Measurements from ENCODE around the gene PCCA.

Gene PCCA

DNA sequence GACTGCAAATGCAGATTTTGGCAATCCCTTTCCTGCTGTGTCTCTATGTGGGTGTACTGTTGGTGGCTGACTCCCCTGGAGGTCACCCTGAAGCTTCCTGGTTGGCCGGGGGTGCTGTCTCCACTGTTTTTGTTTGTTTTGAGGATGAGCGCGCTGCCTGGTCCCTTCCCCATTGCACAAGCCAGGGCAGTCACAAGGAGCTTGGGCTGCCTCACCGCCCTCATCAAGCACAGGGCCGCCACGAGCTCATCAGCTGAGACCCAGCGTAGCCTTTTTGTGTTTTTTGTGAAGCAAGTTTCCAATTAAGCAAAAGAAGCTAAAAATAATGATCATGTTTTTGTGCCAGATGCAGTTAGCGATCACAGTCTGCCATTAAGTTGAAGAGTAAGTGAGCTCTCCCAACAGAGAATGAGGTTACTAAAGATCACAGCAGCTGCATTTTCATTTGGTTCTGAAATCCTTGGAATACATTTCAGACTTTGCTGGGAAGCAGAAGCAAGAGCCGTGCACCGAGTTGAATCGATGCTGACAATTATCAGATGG is 441.8 kb downstream of the PCCA start:
- no peak overlapping the region for H3K4me3 ChIP-seq
- no peak overlapping the region for H3K27ac ChIP-seq
- peak; percentile 38 for DNase-seq (ENCODE audit: low spot score)
- TF ChIP-seq, protein P1, sequence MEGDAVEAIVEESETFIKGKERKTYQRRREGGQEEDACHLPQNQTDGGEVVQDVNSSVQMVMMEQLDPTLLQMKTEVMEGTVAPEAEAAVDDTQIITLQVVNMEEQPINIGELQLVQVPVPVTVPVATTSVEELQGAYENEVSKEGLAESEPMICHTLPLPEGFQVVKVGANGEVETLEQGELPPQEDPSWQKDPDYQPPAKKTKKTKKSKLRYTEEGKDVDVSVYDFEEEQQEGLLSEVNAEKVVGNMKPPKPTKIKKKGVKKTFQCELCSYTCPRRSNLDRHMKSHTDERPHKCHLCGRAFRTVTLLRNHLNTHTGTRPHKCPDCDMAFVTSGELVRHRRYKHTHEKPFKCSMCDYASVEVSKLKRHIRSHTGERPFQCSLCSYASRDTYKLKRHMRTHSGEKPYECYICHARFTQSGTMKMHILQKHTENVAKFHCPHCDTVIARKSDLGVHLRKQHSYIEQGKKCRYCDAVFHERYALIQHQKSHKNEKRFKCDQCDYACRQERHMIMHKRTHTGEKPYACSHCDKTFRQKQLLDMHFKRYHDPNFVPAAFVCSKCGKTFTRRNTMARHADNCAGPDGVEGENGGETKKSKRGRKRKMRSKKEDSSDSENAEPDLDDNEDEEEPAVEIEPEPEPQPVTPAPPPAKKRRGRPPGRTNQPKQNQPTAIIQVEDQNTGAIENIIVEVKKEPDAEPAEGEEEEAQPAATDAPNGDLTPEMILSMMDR (IDR thresholded peaks at IDR 0.05): no peak

DNA sequence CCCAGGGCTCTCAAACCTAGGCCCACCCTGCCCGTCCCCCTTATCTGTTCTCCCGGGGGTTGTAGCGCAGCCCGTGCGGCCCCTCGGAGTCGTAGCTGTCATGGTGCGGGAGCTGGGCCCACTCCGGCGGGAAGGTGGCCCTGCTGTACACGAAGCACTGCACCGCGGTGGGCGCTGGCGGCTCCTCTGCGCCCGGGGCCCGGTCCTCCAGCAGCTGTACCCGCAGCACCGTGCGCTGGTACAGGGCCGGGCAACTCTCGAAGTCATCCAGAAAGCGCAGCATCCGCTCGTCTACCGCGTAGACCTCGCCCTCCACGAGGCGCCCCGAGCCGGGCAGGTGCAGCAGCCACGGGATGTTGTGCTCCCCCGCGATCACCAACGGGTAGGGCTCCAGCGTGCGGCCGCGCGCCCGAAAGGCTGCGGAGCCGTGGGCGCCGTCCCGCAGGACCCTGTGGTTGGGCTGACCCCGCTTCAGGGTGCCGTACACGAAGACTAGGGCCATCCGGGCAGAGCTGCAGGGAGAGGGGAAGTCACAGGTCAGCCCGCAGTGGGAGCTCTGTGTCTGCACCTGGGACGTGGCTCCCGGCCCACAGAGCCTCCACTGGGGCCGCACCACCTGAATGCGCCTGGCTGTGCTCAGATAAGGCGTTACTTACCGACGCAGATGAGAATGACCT is 443.3 kb downstream of the PCCA start:
- H3K27ac ChIP-seq: no peak overlapping the region
- DNase-seq (ENCODE audit: low spot score): peak; percentile 56
- H3K4me3 ChIP-seq: no peak overlapping the region
- TF ChIP-seq, protein P1 (IDR thresholded peaks at IDR 0.05): no peak

DNA sequence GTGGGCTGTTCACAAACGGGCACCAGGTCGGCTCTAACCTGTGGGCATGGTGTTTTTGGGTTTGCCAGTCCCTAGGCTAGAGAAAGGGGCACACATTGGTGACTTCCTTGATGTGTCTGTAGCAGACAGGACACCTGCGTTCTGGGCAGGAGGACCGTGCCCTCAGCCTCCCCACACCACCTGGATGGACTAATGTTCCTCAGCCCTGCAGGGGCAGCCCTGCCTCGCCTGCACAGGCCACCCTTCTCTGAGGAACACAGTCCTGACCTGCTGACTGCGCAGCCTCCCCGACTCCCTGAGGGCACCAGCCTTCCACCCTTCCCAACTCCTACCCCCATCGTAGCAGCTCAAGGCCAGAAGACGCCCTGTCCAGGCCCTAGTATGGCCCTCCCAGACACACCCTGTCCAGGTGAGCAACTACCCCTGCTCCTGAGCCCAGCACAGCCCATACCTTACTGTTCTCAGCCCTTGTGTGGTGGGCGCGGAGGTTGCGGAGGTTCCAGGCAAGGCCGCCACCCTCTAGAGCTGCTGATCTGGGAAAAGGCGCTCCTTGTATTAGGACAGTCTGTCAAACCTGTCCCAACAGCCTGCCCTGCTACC is 444.0 kb downstream of the PCCA start:
- no peak overlapping the region for H3K27ac ChIP-seq
- no peak overlapping the region for H3K4me3 ChIP-seq
- peak; percentile 46 for DNase-seq (ENCODE audit: low spot score)
- TF ChIP-seq, protein P1 (IDR thresholded peaks at IDR 0.05): no peak

DNA sequence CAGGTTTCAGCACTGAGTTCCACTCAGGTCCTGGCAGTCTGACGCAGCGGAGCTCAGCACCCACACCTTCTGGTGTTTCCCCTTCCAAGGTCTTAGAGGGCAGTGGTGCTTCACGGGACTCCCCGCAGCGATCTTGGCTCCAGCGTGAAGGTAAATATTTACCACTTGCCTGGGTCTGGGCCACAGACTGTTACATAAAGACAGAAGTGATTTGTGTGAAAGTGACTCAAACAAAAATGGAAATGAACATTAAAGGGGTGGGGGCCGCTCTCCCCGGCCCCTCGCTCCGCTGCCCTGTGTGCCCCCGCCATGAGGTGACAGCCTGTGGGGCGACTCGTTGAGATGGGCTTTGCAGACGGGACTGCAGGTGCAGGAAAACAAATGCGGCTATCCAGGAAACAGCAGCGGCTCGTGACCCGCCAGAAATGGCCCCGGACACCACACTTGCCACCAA is 444.7 kb downstream of the PCCA start:
- no peak overlapping the region for H3K27ac ChIP-seq
- no peak overlapping the region for H3K4me3 ChIP-seq
- TF ChIP-seq, protein P1 (IDR thresholded peaks at IDR 0.05): no peak
- DNase-seq (ENCODE audit: low spot score): peak; percentile 46

DNA sequence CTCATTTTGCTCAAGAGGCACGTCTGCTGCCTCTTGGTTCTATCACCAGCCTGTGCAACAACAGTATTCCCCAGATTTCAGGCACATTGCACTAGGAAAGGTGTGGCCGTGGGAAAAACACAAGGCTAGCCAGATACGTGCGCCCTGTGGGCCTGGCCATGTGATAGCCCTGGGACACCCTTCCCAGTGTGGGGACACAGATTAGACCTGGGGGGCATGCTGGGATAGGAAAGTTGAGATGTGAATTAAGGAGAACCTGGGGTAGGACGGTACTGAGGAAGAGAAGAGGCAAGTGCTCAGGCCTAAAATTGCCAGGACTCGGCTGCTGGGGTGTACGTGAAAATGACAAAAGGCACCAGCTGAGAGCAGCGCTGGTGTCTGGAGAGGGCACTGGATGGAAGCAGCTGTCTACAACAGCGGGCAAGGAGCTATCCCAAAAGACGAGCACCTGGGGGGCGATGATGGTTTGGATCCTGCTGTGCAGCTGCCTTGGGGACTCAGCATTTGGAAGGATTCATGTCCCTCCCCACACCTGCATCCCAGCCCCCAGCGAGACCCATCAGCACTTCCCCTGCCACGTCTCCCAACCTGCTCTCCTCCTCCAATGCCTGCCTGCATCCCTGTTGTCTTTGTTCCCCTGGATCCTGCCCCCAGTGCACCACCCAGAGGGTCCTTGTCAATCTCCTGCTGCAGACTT is 445.4 kb downstream of the PCCA start:
- DNase-seq (ENCODE audit: low spot score): peak; percentile 68
- TF ChIP-seq, protein P1 (IDR thresholded peaks at IDR 0.05): no peak
- H3K4me3 ChIP-seq: no peak overlapping the region
- no peak overlapping the region for H3K27ac ChIP-seq

DNA sequence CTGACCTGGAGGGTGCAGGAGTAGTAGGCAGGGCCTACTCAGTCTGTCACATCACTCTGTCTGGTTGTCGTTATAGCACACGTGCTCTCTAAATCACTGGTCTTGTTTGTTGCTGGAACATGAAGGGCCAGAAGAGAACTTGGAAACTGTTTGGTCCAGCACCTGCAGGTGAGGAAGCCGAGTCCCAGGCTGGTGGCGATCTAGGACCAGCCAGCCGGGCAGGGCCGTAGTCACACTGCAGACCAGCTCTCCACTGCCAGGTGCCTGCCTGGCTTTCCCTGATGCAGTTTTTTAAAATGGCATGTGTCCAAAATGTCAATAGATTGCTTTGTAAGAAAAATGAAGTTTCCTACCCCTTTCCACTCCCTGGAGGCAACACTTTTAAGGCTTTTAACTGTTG is 446.0 kb downstream of the PCCA start:
- no peak for DNase-seq (ENCODE audit: low spot score)
- H3K4me3 ChIP-seq: no peak overlapping the region
- TF ChIP-seq, protein P1 (IDR thresholded peaks at IDR 0.05): no peak
- no peak overlapping the region for H3K27ac ChIP-seq

Measured in coronary artery (tissue), 2 donors.